GM20431 (cell line): Measurements from ENCODE around the gene ZNF98.

Source experiments
- in situ Hi-C: fragments of 300-500 bp; cut with MseI, MboI; formaldehyde crosslinking; loops from one replicate; pipeline ENCODE4 v1.15.0; 2020; ENCODE audit warnings: low sequenced_read_pairs; ENCODE audit not compliant: unreplicated experiment

Gene ZNF98

GRCh38 chr19:22422211-22422610, at the start of gene ZNF98:
TSS of gene ZNF98 (minus strand) at chr19:22422346. CDS start at chr19:22422224, 122 bp downstream.
- in situ Hi-C loops: no loop called here

DNA sequence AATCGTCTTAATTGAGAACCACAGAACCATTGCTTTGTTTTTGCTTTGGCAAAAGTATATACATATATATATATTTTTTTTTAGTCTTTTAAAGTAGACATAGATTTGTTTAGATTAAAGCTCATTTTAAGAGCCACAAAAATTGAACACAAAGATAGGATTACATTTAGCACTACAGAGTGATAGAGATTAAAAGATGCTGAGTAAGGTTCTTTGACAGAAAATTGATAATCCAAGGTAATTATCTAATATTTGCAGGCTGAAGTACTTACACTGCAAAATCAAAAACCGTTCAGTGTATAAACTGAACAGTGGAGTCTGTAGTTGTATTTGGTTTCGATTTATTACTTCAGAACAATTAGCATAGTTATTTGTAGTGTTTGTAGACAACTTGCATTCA, 24.5 kb upstream of the ZNF98 start:
- in situ Hi-C loops: no loop called here

DNA sequence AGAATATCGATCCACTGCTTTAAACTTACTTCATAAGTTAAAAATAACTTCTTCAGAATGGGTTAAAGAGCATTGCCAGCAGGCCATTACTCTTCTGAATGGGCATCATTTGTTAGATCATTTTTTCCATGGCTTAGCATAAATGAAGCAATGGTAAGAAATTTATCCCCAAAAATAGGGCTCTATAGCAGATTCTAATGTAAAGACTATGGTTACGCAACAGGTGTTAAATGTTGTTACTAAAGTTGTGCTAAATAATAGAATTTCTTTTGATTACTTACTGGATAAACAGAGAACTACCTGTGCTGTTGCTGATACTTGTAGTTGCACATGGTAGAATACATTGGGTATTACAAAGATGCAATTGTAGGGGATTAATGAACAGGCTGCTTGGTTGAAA, 15.9 kb upstream of the ZNF98 start:
- in situ Hi-C loops: no loop called here

DNA sequence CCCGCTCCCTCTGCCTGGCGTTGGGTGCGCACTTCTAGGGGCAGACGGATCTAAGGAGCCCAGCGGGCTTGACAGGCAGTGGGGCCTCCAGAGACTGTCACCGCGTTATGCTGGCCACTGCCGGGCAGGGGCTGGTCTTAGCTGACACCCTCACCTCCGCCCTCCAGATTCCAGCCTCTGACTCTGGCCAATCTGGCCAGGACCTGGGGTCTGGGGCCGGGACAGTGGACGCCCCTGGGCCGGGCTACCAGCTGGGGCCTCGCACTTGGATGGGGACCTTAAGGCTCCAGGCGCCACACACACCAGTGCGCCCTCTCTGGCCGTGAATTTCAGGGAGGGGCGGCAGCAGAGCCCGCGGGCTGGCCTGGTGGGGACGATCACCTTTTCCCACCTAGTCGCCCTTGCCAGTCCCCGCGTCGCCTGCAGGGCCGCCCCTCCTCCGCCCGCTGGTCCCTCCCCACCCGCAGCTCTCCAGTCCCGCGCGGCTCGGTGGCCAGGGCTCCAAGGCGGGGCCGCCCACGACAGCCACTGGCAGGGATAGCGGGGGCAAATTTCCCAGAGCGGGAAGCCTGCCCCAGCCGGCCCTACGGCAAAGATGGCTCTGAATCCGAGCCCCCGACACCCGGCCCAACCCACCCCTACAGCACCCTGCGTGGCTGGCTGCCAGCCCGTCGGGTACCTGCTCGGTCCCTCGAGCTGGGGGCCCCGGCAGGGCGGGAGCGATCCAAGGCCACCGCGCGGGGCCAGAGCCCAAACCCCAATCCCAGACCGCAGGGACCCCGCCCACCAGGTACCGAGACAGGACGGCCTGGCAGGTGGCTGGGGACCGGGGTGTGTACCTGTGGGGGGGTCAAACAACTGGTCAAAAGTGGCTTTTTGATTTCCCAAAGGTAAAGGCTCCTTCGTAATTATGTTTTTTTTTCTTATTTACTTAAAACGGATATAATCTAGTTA, 6.1 kb upstream of the ZNF98 start:
- in situ Hi-C loops: no loop called here

GRCh38 chr19:22427547-22427946, 5.4 kb upstream of the ZNF98 start:
- in situ Hi-C loops: no loop called here

DNA sequence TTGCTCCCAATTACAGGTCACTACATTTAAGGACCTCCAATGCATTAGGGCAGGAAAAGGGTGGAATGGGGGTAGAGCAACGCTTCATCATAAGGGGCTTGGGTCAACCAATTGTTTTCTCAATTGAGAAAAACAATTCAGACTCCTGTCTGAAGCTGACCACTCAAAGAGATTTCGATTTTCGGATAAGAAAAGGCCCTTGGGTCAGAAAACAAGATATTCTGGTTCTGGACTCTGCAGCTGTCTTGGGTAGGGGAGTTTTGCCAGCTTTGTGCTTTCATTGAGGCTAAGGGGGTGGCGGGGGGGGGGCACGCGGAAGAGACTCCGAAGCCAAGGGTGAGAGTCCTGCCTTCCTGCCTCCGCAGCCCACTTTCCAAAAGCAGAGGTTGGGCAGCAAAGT, 4.8 kb upstream of the ZNF98 start:
- in situ Hi-C loops: no loop called here

DNA sequence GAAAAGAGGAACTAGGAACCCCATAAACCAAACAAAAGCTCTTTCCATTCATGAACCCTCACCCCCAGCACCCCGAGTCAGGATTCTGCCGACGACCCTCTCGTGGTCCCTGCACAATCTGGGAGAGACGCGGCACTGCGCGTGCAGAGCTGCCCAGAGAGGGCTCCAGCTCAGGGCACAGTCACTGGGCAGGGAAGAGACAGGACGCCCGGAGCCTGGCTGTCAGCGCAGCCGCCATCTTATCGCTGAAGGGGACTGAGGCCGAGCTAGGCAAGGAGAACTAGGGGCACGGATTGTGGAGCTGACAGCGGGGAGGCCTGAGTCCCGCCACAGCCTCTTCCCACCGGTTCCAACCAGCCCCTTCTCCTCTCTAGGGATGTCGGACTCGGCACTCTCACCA, 349 bp downstream of the ZNF98 start:
- in situ Hi-C loops: no loop called here

DNA sequence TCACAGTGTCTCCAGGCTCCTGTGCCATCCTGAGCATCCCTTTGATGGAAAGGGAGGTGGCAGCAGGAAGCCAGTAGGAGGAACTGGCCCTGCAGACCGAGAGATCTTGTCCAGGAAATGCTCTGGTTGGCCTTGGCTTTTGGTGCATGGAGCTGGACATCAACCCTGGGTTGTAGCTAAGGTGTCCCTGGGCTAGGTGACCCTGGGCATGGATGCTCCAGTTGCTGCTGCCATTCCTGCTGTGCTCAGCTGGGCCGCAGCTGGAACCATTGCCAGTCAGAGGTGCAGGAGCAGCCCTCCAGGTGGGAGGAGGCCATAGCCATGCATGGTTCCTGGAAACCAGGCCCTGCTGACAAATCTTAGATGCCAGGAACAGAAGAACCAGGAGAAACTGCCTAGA, 67.5 kb downstream of the ZNF98 start:
- in situ Hi-C loops: no loop called here
